ENCODE measurements around the gene AIDA. TPM values are rescaled to one million over a fixed set of nuclear protein-coding genes. Genes with fewer than 3 reads are reported as not detected.
A peak's percentile ranks its signal among the peaks of the same experiment; 100 is the strongest.

The AIDA gene
- total and polyA plus RNA-seq, 4 experiments from 2014 or later: 35.2 to 64.5 (median 49.0) TPM

GRCh38 chr1:222634180-222635013 lies 77.9 kb downstream of the AIDA start:
- peaks cover 21% of the 10 kb centered on the region for H3K36me3 ChIP-seq (ENCODE audit: insufficient read depth, low read length)
- ChIA-PET POLR2A (ENCODE audit: partially characterized antibody) (interaction anchor here (0.9 to 2.2 kb wide), 6 partner anchors 9 to 169 kb away, joined by 3 to 24 read pairs (median 6); partner anchors contain the start of genes AIDA, BROX and TAF1A), CTCF (ENCODE audit: partially characterized antibody) (interaction anchor here (0.6 to 5.2 kb wide), 28 partner anchors 9 to 538 kb away, joined by 3 to 99 read pairs (median 5); partner anchors contain the start of gene TAF1A)
- Mint-ChIP-seq H3K36me3 (peaks cover 26 to 66% of the 10 kb centered on the region in 2 donors), H3K4me1 (peaks cover 4 to 13% (median 5%) of the 10 kb centered on the region in 4 donors), H3K4me3 (no peak overlapping the region), H3K27ac (peak overlapping the region in 5 of 7 donors; percentile 8 to 76 (median 54)), H3K27me3 (no peaks in the 10 kb centered on the region), H3K9me3 (no peaks in the 10 kb centered on the region)
- no peaks in the 10 kb centered on the region for H3K4me1 ChIP-seq (ENCODE audit: insufficient read depth, low read length)
- no peaks in the 10 kb centered on the region for H3K27me3 ChIP-seq (ENCODE audit: insufficient read depth, low read length)
- H3K4me3 ChIP-seq (ENCODE audit: low read length in 2 of 2): no peak overlapping the region
- H3K27ac ChIP-seq (ENCODE audit: low read depth, low read length): no peak overlapping the region
- peak; percentile 75 to 79 (median 78) for DNase-seq
- intact Hi-C loops (cut with micrococcal nuclease): loop anchor here (1.0 to 10.0 kb wide), 4 partner anchors 10 to 540 kb away; partner anchors contain the start of genes MIA3 and TAF1A
- H3K9me3 ChIP-seq (ENCODE audit: control insufficient read depth in 1 of 2, low read length in 2 of 2): no peaks in the 10 kb centered on the region

DNA sequence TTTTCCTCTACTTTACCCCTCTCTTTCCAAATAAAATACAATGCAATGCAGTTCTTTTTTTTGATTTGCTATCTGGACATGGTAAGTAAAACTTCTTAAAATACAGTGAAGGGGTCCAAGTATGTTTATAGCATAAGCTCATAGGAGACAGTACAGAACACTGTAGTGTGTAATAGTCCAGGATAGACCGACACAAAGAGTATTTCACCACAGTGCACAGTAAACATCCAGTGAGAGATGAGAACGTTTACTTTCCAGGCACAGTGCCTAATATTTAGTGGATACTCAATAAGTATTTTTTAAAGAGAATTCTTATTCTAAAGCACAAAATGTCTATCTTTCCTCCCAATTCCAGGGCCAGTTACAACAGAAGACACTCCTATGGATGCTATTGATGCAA lies 79.5 kb downstream of the AIDA start:
- H3K4me3 Mint-ChIP-seq: no peak overlapping the region
- H3K27ac ChIP-seq (ENCODE audit: low read depth, low read length): no peak overlapping the region
- peaks cover 38 to 71% of the 10 kb centered on the region in 2 donors for H3K36me3 Mint-ChIP-seq

DNA sequence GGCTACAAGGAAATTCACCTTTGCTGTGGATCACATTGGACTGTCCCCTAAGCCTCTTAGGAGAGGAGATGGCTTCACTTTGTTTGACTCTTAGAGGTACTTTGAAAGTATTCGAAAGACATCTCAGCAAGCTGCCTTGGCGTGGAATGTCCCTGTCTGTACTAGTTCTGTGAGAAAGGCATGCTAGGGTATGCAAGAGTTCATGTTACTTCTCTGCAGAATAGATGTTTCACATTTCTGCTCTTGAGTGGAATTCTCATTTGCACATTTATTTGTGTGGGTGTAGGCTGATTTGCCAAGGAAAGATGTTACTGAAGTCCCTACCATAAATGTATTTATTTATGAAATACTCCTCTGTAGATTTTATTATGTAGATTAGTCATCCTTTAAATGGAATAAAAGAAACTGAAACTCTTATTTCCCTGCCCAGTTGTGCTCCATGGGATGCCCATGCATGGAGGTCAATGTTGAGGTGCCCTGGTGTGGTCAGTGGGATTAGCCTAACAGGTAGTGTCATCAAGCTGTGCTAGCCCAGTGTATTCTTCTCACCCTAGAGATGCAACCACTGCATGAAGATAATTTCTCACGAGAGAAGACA lies 80.6 kb downstream of the AIDA start:
- peak overlapping the region in 2 of 7 donors; percentile 26 to 47 for H3K27ac Mint-ChIP-seq
- no peak overlapping the region for H3K27ac ChIP-seq (ENCODE audit: low read depth, low read length)
- no peaks in the 10 kb centered on the region for H3K9me3 ChIP-seq (ENCODE audit: control insufficient read depth in 1 of 2, low read length in 2 of 2)
- H3K36me3 ChIP-seq (ENCODE audit: insufficient read depth, low read length): peaks cover 41% of the 10 kb centered on the region
- peaks cover 41 to 75% of the 10 kb centered on the region in 2 donors for H3K36me3 Mint-ChIP-seq
- no peak overlapping the region for H3K4me3 ChIP-seq (ENCODE audit: low read length in 2 of 2)
- intact Hi-C loops (cut with micrococcal nuclease): loop anchor here (10.0 kb wide), 1 partner anchor 537 kb away; no protein-coding TSS in a partner anchor
- no peak overlapping the region for H3K4me3 Mint-ChIP-seq
- no peak for DNase-seq
- H3K4me1 ChIP-seq (ENCODE audit: insufficient read depth, low read length): no peaks in the 10 kb centered on the region
- CTCF ChIA-PET (ENCODE audit: partially characterized antibody): interaction anchor here (1.2 to 1.9 kb wide), 3 partner anchors 10 to 177 kb away, joined by 3 to 6 read pairs (median 5); no protein-coding TSS in a partner anchor
- peaks cover 4 to 13% (median 7%) of the 10 kb centered on the region in 4 donors for H3K4me1 Mint-ChIP-seq
- POLR2A ChIA-PET (ENCODE audit: partially characterized antibody): no interaction called here
- no peaks in the 10 kb centered on the region for H3K27me3 Mint-ChIP-seq
- no peaks in the 10 kb centered on the region for H3K27me3 ChIP-seq (ENCODE audit: insufficient read depth, low read length)
- no peaks in the 10 kb centered on the region for H3K9me3 Mint-ChIP-seq

More for the DNA sequence above, 79.5 kb downstream of the AIDA start:
- Histone ChIP-seq H3K9me3 (ENCODE audit: control insufficient read depth in 1 of 2, low read length in 2 of 2) (no peaks in the 10 kb centered on the region), H3K36me3 (ENCODE audit: insufficient read depth, low read length) (peaks cover 32% of the 10 kb centered on the region), H3K4me1 (ENCODE audit: insufficient read depth, low read length) (no peaks in the 10 kb centered on the region), H3K4me3 (ENCODE audit: low read length in 2 of 2) (no peak overlapping the region), H3K27me3 (ENCODE audit: insufficient read depth, low read length) (no peaks in the 10 kb centered on the region)
- Mint-ChIP-seq H3K9me3 (no peaks in the 10 kb centered on the region), H3K27ac (peak overlapping the region in 1 of 7 donors; percentile 36), H3K4me1 (peaks cover 4 to 13% (median 7%) of the 10 kb centered on the region in 4 donors), H3K27me3 (no peaks in the 10 kb centered on the region)
- intact Hi-C loops (cut with micrococcal nuclease): loop anchor here (10.0 kb wide), 1 partner anchor 538 kb away; no protein-coding TSS in a partner anchor
- ChIA-PET CTCF (ENCODE audit: partially characterized antibody) (interaction anchor here (1.2 to 5.2 kb wide), 6 partner anchors 9 to 178 kb away, joined by 3 to 99 read pairs (median 6); partner anchors contain the start of gene TAF1A), POLR2A (ENCODE audit: partially characterized antibody) (interaction anchor here (2.2 kb wide), 1 partner anchor 11 kb away, joined by 24 read pairs; no protein-coding TSS in a partner anchor)
- no peak for DNase-seq

GRCh38 chr1:222629921-222630535 lies 82.3 kb downstream of the AIDA start:
- Histone ChIP-seq H3K36me3 (ENCODE audit: insufficient read depth, low read length) (peaks cover 50% of the 10 kb centered on the region), H3K4me1 (ENCODE audit: insufficient read depth, low read length) (no peaks in the 10 kb centered on the region), H3K27me3 (ENCODE audit: insufficient read depth, low read length) (no peaks in the 10 kb centered on the region), H3K9me3 (ENCODE audit: control insufficient read depth in 1 of 2, low read length in 2 of 2) (no peaks in the 10 kb centered on the region), H3K4me3 (ENCODE audit: low read length in 2 of 2) (no peak overlapping the region), H3K27ac (ENCODE audit: low read depth, low read length) (no peak overlapping the region)
- Mint-ChIP-seq H3K4me3 (no peak overlapping the region), H3K9me3 (no peaks in the 10 kb centered on the region), H3K4me1 (peaks cover 4 to 13% (median 7%) of the 10 kb centered on the region in 4 donors), H3K27ac (peak overlapping the region in 1 of 7 donors; percentile 41), H3K27me3 (no peaks in the 10 kb centered on the region), H3K36me3 (peaks cover 41 to 82% of the 10 kb centered on the region in 2 donors)
- CTCF ChIA-PET (ENCODE audit: partially characterized antibody): no interaction called here
- POLR2A ChIA-PET (ENCODE audit: partially characterized antibody): no interaction called here
- intact Hi-C loops (cut with micrococcal nuclease): loop anchor here (10.0 kb wide), 1 partner anchor 535 kb away; no protein-coding TSS in a partner anchor
- DNase-seq: no peak

- H3K27me3 ChIP-seq (ENCODE audit: insufficient read depth, low read length): no peaks in the 10 kb centered on the region
- POLR2A ChIA-PET (ENCODE audit: partially characterized antibody): no interaction called here
Observed at GRCh38 chr1:222627232-222627631, 85.1 kb downstream of the AIDA start.

GRCh38 chr1:222624214-222624613 lies 88.1 kb downstream of the AIDA start:
- peaks cover 57 to 68% of the 10 kb centered on the region in 2 donors for H3K36me3 Mint-ChIP-seq

More at GRCh38 chr1:222627232-222627631, 85.1 kb downstream of the AIDA start:
- CTCF ChIA-PET (ENCODE audit: partially characterized antibody): interaction anchor here (1.0 kb wide), 1 partner anchor 162 kb away, joined by 3 read pairs; no protein-coding TSS in a partner anchor
- Histone ChIP-seq H3K9me3 (ENCODE audit: control insufficient read depth in 1 of 2, low read length in 2 of 2) (no peaks in the 10 kb centered on the region), H3K4me1 (ENCODE audit: insufficient read depth, low read length) (no peaks in the 10 kb centered on the region), H3K4me3 (ENCODE audit: low read length in 2 of 2) (no peak overlapping the region), H3K36me3 (ENCODE audit: insufficient read depth, low read length) (peaks cover 47% of the 10 kb centered on the region), H3K27ac (ENCODE audit: low read depth, low read length) (no peak overlapping the region)
- Mint-ChIP-seq H3K4me3 (no peak overlapping the region), H3K27ac (peak overlapping the region in 2 of 7 donors; percentile 11 to 72), H3K4me1 (peaks cover 2 to 4% (median 4%) of the 10 kb centered on the region in 4 donors), H3K9me3 (no peaks in the 10 kb centered on the region), H3K27me3 (no peaks in the 10 kb centered on the region), H3K36me3 (peaks cover 54 to 87% of the 10 kb centered on the region in 2 donors)
- intact Hi-C loops (cut with micrococcal nuclease): no loop called here
- DNase-seq: no peak

More at GRCh38 chr1:222624214-222624613, 88.1 kb downstream of the AIDA start:
- ChIA-PET CTCF (ENCODE audit: partially characterized antibody) (interaction anchor here (1.1 to 3.5 kb wide), 3 partner anchors 10 to 159 kb away, joined by 3 to 17 read pairs (median 3); no protein-coding TSS in a partner anchor), POLR2A (ENCODE audit: partially characterized antibody) (no interaction called here)
- Mint-ChIP-seq H3K27ac (no peak overlapping the region), H3K27me3 (no peaks in the 10 kb centered on the region), H3K4me3 (no peak overlapping the region), H3K4me1 (peaks cover 14 to 23% (median 19%) of the 10 kb centered on the region in 4 donors), H3K9me3 (no peaks in the 10 kb centered on the region)
- no peak for DNase-seq
- Histone ChIP-seq H3K27me3 (ENCODE audit: insufficient read depth, low read length) (no peaks in the 10 kb centered on the region), H3K4me1 (ENCODE audit: insufficient read depth, low read length) (peaks cover 10% of the 10 kb centered on the region), H3K4me3 (ENCODE audit: low read length in 2 of 2) (no peak overlapping the region), H3K9me3 (ENCODE audit: control insufficient read depth in 1 of 2, low read length in 2 of 2) (no peaks in the 10 kb centered on the region), H3K27ac (ENCODE audit: low read depth, low read length) (no peak overlapping the region), H3K36me3 (ENCODE audit: insufficient read depth, low read length) (peaks cover 37% of the 10 kb centered on the region)
- intact Hi-C loops (cut with micrococcal nuclease): no loop called here
